Activated T-helper 1 cell treated with anti-CD3 and anti-CD28 coated beads, Interleukin-12 subunit alpha, Interleukin-12 subunit beta, Interleukin-2, Interleukin-4 antibody, amounts not matched to agents 30 ng/mL and 10 ng/mL and 1 ng/mL, durations not matched to agents 14 hours and 24 hours and 36 hours (primary cell): Measurements from ENCODE around the gene SLC66A2. TPM values are rescaled to one million over a fixed set of nuclear protein-coding genes. Genes with fewer than 3 reads are reported as not detected.

ENCODE experiments used
- DNase-seq: peaks from one replicate; pipeline ENCODE4 v3.0.0; 2021; ENCODE audit warnings: low spot score
- H3K27ac Mint-ChIP-seq: one replicate; pipeline ENCODE4 v1.8.0; 2021; ENCODE audit warnings: mild to moderate bottlenecking, mixed read lengths
- H3K27me3 Mint-ChIP-seq: one replicate; pipeline ENCODE4 v1.8.0; 2022; ENCODE audit warnings: mild to moderate bottlenecking, moderate library complexity, mixed read lengths; ENCODE audit not compliant: insufficient read depth
- H3K36me3 Mint-ChIP-seq: one replicate; pipeline ENCODE4 v1.8.0; 2021; ENCODE audit warnings: low read depth, mixed read lengths
- H3K4me1 Mint-ChIP-seq: one replicate; pipeline ENCODE4 v1.8.0; 2021; ENCODE audit warnings: low read depth, mixed read lengths
- H3K4me3 Mint-ChIP-seq: one replicate; pipeline ENCODE4 v1.8.0; 2021; ENCODE audit warnings: mild to moderate bottlenecking, moderate library complexity, mixed read lengths
- H3K9me3 Mint-ChIP-seq: one replicate; pipeline ENCODE4 v1.8.0; 2021; ENCODE audit warnings: mixed read lengths
- intact Hi-C: fragments of 100-400 bp; cut with micrococcal nuclease; formaldehyde crosslinking; loops from one replicate; pipeline ENCODE4 v1.15.1; 2024
- total RNA-seq: library from RNA; stranded (reverse); gene quantifications from 2 replicates; pipeline ENCODE4 v1.2.3, GENCODE V29; 2022

The SLC66A2 gene
- total RNA-seq, 1 donor from 2014 or later = 49.2 TPM

- Mint-ChIP-seq H3K4me3 (no peak overlapping the region), H3K27me3 (peaks cover 7% of the 10 kb centered on the region), H3K4me1 (no peaks in the 10 kb centered on the region), H3K36me3 (no peaks in the 10 kb centered on the region), H3K27ac (no peak overlapping the region), H3K9me3 (no peaks in the 10 kb centered on the region)
- intact Hi-C loops = no loop called here
- DNase-seq = no peak
Observed at GRCh38 chr18:79855147-79855933, 96.1 kb downstream of the SLC66A2 start.

GRCh38 chr18:79853993-79854364 lies 97.5 kb downstream of the SLC66A2 start:
- H3K9me3 Mint-ChIP-seq = no peaks in the 10 kb centered on the region
- no peaks in the 10 kb centered on the region for H3K4me1 Mint-ChIP-seq
- H3K27ac Mint-ChIP-seq = no peak overlapping the region
- no peak for DNase-seq
- no peaks in the 10 kb centered on the region for H3K36me3 Mint-ChIP-seq
- intact Hi-C loops = no loop called here
- peaks cover 7% of the 10 kb centered on the region for H3K27me3 Mint-ChIP-seq
- no peak overlapping the region for H3K4me3 Mint-ChIP-seq

- no peaks in the 10 kb centered on the region for H3K9me3 Mint-ChIP-seq
- DNase-seq = no peak
- no peaks in the 10 kb centered on the region for H3K36me3 Mint-ChIP-seq
Observed at GRCh38 chr18:79853303-79853992, 98.0 kb downstream of the SLC66A2 start.

GRCh38 chr18:79852561-79853302 lies 98.7 kb downstream of the SLC66A2 start:
- Mint-ChIP-seq H3K27ac (no peak overlapping the region), H3K36me3 (no peaks in the 10 kb centered on the region), H3K4me3 (no peak overlapping the region), H3K27me3 (peaks cover 7% of the 10 kb centered on the region), H3K4me1 (no peaks in the 10 kb centered on the region), H3K9me3 (no peaks in the 10 kb centered on the region)
- no peak for DNase-seq
- intact Hi-C loops = no loop called here

More at GRCh38 chr18:79853303-79853992, 98.0 kb downstream of the SLC66A2 start:
- Mint-ChIP-seq H3K27me3 (peaks cover 7% of the 10 kb centered on the region), H3K4me3 (no peak overlapping the region), H3K27ac (no peak overlapping the region), H3K4me1 (no peaks in the 10 kb centered on the region)
- intact Hi-C loops = no loop called here

Other genes with a start within 250 kb of the SLC66A2 start
- gene KCNG2, start 153.7 kb downstream of the SLC66A2 start, total RNA-seq = not detected in 2 replicates
- 9.0 and 10.0 TPM in 2 replicates for gene HSBP1L1, start 13.0 kb upstream of the SLC66A2 start, total RNA-seq
- 190 and 198 TPM in 2 replicates for gene TXNL4A, start 36.9 kb upstream of the SLC66A2 start, total RNA-seq
- gene RBFA, start 82.8 kb upstream of the SLC66A2 start, total RNA-seq = 48.5 and 50.3 TPM in 2 replicates
- gene ADNP2, start 157.6 kb upstream of the SLC66A2 start, total RNA-seq = 29.0 TPM in 2 replicates